Measurements from ENCODE around the gene STUB1. TPM values are rescaled to one million over a fixed set of nuclear protein-coding genes. Genes with fewer than 3 reads are reported as not detected.

The STUB1 gene
- total and polyA plus RNA-seq, 3 donors from 2014 or later: 93.3 to 160 (median 126) TPM

GRCh38 chr16:640614-641013 is 39.6 kb upstream of the STUB1 start:
- Histone ChIP-seq H3K36me3 (ENCODE audit: low read depth, missing control alignments) (no peaks in the 10 kb centered on the region), H3K4me1 (peaks cover 24% of the 10 kb centered on the region), H3K27ac (no peak overlapping the region), H3K9me3 (no peaks in the 10 kb centered on the region), H3K4me3 (no peak overlapping the region), H3K27me3 (no peaks in the 10 kb centered on the region)
- DNase-seq: no peak
- intact Hi-C loops (cut with DNase I; ENCODE audit: low total_unique reads): no loop called here
- TF ChIP-seq POLR2A (IDR thresholded peaks at IDR 0.05) (no peak), CTCF (IDR thresholded peaks at IDR 0.05) (no peak)
- WGBS, 2 donors: 40 to 83% methylated on average over 1 to 5 of the region's 5 CpGs

GRCh38 chr16:641326-642188 is 38.7 kb upstream of the STUB1 start, which contains the start of gene MCRIP2:
MCRIP2 (plus strand) TSS chr16:641828; CDS start chr16:641992, 164 bp downstream.
- Histone ChIP-seq H3K9me3 (no peaks in the 10 kb centered on the region), H3K4me3 (peak within 1 kb of the TSS; percentile 72 to 74), H3K27me3 (no peaks in the 10 kb centered on the region), H3K4me1 (peaks cover 21% of the 10 kb centered on the region), H3K36me3 (ENCODE audit: low read depth, missing control alignments) (no peaks in the 10 kb centered on the region), H3K27ac (peak within 1 kb of the TSS; percentile 88 to 89)
- DNase-seq: peak; percentile 88
- intact Hi-C loops (cut with DNase I; ENCODE audit: low total_unique reads): no loop called here
- TF ChIP-seq POLR2A (IDR thresholded peaks at IDR 0.05) (no peak), CTCF (IDR thresholded peaks at IDR 0.05) (peak in 1 of 3 experiments; percentile 1)
- WGBS, 2 donors: 1% methylated on average over 36 of the region's 81 CpGs; no CpG with 5 or more reads in 1 of the 2 donors

- Histone ChIP-seq H3K4me3 (peak overlapping the region; percentile 72 to 74), H3K4me1 (peaks cover 18% of the 10 kb centered on the region), H3K9me3 (no peaks in the 10 kb centered on the region), H3K27ac (peak overlapping the region; percentile 72 to 89), H3K27me3 (no peaks in the 10 kb centered on the region), H3K36me3 (ENCODE audit: low read depth, missing control alignments) (no peaks in the 10 kb centered on the region)
- intact Hi-C loops (cut with DNase I; ENCODE audit: low total_unique reads): no loop called here
- 2 to 3% methylated on average over 8 to 52 of the region's 72 CpGs for WGBS, 2 donors
- no peak for TF ChIP-seq POLR2A (IDR thresholded peaks at IDR 0.05)
- DNase-seq: peak; percentile 85
These were observed 37.8 kb upstream of the STUB1 start for GRCh38 chr16:642189-643049.

- no peaks in the 10 kb centered on the region for H3K36me3 ChIP-seq (ENCODE audit: low read depth, missing control alignments)
- no peak for DNase-seq
- TF ChIP-seq CTCF (IDR thresholded peaks at IDR 0.05) (no peak), POLR2A (IDR thresholded peaks at IDR 0.05) (no peak)
- H3K27me3 ChIP-seq: no peaks in the 10 kb centered on the region
- WGBS, 2 donors: 76% methylated on average over 13 of the region's 13 CpGs; no CpG with 5 or more reads in 1 of the 2 donors
- H3K4me1 ChIP-seq: peaks cover 18% of the 10 kb centered on the region
- peak overlapping the region; percentile 72 to 89 for H3K27ac ChIP-seq
- intact Hi-C loops (cut with DNase I; ENCODE audit: low total_unique reads): no loop called here
- H3K9me3 ChIP-seq: no peaks in the 10 kb centered on the region
- H3K4me3 ChIP-seq: peak overlapping the region in 1 of 2 donors; percentile 72
These were observed 37.2 kb upstream of the STUB1 start for GRCh38 chr16:643050-643368.

GRCh38 chr16:644556-644955 is 35.7 kb upstream of the STUB1 start:
- 87 to 89% methylated on average over 12 of the region's 12 CpGs for WGBS, 2 donors
- H3K36me3 ChIP-seq (ENCODE audit: low read depth, missing control alignments): no peaks in the 10 kb centered on the region
- H3K27me3 ChIP-seq: no peaks in the 10 kb centered on the region
- H3K9me3 ChIP-seq: no peaks in the 10 kb centered on the region
- intact Hi-C loops (cut with DNase I; ENCODE audit: low total_unique reads): no loop called here
- no peak overlapping the region for H3K4me3 ChIP-seq
- peaks cover 20% of the 10 kb centered on the region for H3K4me1 ChIP-seq
- H3K27ac ChIP-seq: no peak overlapping the region
- no peak for DNase-seq
- TF ChIP-seq CTCF (IDR thresholded peaks at IDR 0.05) (no peak), POLR2A (IDR thresholded peaks at IDR 0.05) (no peak)
